Measurements from ENCODE around the gene DBNDD2.

DNA sequence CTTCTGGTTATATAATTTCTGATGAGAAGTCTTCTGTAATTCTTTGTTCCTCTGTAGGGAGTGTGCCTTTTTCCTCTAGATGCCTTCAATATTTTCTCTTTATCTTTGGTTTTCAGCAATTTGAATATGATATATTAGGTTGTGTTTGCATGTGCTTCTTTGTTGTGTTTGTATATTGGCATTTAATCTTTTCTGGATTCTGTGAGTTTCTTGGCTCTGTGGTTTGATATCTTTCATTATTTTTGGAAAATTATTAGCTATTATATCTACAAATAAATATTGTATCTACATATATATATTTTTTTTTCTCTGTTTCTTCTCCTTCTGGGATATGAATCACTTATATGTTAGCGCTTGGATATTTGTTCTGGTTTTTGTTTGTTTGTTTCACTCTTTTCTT lies 9.1 kb upstream of the DBNDD2 start:
- TF ChIP-seq, protein P1, sequence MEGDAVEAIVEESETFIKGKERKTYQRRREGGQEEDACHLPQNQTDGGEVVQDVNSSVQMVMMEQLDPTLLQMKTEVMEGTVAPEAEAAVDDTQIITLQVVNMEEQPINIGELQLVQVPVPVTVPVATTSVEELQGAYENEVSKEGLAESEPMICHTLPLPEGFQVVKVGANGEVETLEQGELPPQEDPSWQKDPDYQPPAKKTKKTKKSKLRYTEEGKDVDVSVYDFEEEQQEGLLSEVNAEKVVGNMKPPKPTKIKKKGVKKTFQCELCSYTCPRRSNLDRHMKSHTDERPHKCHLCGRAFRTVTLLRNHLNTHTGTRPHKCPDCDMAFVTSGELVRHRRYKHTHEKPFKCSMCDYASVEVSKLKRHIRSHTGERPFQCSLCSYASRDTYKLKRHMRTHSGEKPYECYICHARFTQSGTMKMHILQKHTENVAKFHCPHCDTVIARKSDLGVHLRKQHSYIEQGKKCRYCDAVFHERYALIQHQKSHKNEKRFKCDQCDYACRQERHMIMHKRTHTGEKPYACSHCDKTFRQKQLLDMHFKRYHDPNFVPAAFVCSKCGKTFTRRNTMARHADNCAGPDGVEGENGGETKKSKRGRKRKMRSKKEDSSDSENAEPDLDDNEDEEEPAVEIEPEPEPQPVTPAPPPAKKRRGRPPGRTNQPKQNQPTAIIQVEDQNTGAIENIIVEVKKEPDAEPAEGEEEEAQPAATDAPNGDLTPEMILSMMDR (IDR thresholded peaks at IDR 0.05): no peak
- no peak for TF ChIP-seq POLR2A (IDR thresholded peaks at IDR 0.05)

All from thyroid gland (tissue), 4 donors.